HCT116 (cell line): Measurements from ENCODE around the gene GRK5.

Source experiments
- CBX3 ChIP-seq: IDR thresholded peaks from 2 replicates; pipeline ENCODE4 v1.6.1; 2012; ENCODE audit warnings: low read depth
- CEBPB ChIP-seq: IDR thresholded peaks from 2 replicates; pipeline ENCODE4 v1.6.1; 2012; ENCODE audit warnings: low read depth
- EZH2 ChIP-seq: fragments of 200-600 bp; sonication (generic); IDR thresholded peaks from 2 replicates; pipeline ENCODE4 v1.6.1; 2017; ENCODE audit warnings: antibody characterized with exemption, mixed run types
- JUND ChIP-seq: IDR thresholded peaks from 2 replicates; pipeline ENCODE4 v1.6.1; 2012
- POLR2A ChIP-seq: IDR thresholded peaks from 2 replicates; pipeline ENCODE4 v1.7.0; 2011; ENCODE audit warnings: borderline replicate concordance; ENCODE audit not compliant: insufficient read depth, insufficient read length; ENCODE audit errors: extremely low read depth
- POLR2AphosphoS5 ChIP-seq: IDR thresholded peaks from 2 replicates; pipeline ENCODE4 v1.6.1; 2011; ENCODE audit warnings: mild to moderate bottlenecking, low read depth, low read length, moderate library complexity
- RAD21 ChIP-seq: IDR thresholded peaks from 2 replicates; pipeline ENCODE4 v1.6.1; 2012; ENCODE audit warnings: low read depth, mild to moderate bottlenecking
- TF ChIP-seq, protein P1 (sequence below), 3 experiments: fragments of 200-600 bp in 1 of 3; sonication (generic) in 1 of 3; IDR thresholded peaks in 2 of 3; conservative IDR thresholded peaks in 1 of 3; 2 replicates each; pipeline ENCODE4 v1.5.1; 2012 to 2017; ENCODE audit warnings: low read depth in 2 of 3, low read length in 2 of 3, antibody characterized with exemption in 1 of 3, borderline replicate concordance in 1 of 3, control low read depth in 1 of 3, mild to moderate bottlenecking in 1 of 3, mixed read lengths in 1 of 3, mixed run types in 1 of 3, moderate library complexity in 1 of 3; ENCODE audit not compliant: insufficient read depth in 1 of 3
- TF ChIP-seq, protein P2 (sequence below): IDR thresholded peaks from 2 replicates; pipeline ENCODE4 v1.6.1; 2012
- TF ChIP-seq, protein P3 (sequence below): IDR thresholded peaks from 2 replicates; pipeline ENCODE4 v1.6.1; 2012

DNA sequence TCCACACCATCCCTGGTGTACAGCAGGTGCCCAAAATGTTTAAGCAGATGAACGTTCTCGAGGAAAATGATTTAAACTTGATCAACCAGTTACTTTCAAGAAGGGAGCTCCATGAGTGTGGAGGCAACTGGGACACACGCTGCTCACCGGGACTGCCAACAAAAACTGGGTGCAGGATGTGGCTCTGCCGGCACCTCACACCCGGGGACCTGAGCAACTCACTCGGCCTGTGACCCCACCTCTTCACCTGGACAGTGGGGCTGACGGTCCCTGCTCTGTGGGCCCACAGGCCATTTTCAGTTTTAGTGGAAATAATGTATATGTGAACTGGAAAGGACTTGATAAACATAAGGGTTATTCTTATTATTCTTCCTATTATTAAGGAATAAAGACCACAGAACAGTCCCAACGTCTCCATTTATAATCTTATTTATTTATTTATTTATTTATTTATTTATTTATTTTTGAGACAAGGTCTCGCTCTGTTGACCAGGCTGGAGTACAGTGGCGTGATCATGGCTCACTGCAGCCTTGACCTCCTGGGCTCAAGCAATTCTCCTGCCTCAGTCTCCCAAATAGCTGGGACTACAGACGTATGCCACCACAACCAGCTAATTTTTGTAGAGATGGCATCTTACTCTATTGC is 274.5 kb downstream of the GRK5 start:
- TF ChIP-seq EZH2 = no peak
- TF ChIP-seq POLR2AphosphoS5 = no peak
- TF ChIP-seq, protein P1, sequence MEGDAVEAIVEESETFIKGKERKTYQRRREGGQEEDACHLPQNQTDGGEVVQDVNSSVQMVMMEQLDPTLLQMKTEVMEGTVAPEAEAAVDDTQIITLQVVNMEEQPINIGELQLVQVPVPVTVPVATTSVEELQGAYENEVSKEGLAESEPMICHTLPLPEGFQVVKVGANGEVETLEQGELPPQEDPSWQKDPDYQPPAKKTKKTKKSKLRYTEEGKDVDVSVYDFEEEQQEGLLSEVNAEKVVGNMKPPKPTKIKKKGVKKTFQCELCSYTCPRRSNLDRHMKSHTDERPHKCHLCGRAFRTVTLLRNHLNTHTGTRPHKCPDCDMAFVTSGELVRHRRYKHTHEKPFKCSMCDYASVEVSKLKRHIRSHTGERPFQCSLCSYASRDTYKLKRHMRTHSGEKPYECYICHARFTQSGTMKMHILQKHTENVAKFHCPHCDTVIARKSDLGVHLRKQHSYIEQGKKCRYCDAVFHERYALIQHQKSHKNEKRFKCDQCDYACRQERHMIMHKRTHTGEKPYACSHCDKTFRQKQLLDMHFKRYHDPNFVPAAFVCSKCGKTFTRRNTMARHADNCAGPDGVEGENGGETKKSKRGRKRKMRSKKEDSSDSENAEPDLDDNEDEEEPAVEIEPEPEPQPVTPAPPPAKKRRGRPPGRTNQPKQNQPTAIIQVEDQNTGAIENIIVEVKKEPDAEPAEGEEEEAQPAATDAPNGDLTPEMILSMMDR (IDR thresholded peaks at IDR 0.05 in 2 of 3, conservative IDR thresholded peaks at IDR 0.05 in 1 of 3; ENCODE audit: borderline replicate concordance in 1 of 3, insufficient read depth in 1 of 3, low read depth in 2 of 3, low read length in 2 of 3) = no peak
- no peak for TF ChIP-seq JUND
- TF ChIP-seq POLR2A = no peak
- TF ChIP-seq RAD21 = no peak
- no peak for TF ChIP-seq CEBPB
- TF ChIP-seq CBX3 = no peak
- TF ChIP-seq, protein P2, sequence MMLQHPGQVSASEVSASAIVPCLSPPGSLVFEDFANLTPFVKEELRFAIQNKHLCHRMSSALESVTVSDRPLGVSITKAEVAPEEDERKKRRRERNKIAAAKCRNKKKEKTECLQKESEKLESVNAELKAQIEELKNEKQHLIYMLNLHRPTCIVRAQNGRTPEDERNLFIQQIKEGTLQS = no peak
- TF ChIP-seq, protein P3, sequence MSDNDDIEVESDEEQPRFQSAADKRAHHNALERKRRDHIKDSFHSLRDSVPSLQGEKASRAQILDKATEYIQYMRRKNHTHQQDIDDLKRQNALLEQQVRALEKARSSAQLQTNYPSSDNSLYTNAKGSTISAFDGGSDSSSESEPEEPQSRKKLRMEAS = no peak
